Esophagus muscularis mucosa (tissue), 4 donors: ENCODE data around the gene TRIM5. TPM values are rescaled to one million over a fixed set of nuclear protein-coding genes. Genes with fewer than 3 reads are reported as not detected.
A peak's percentile ranks its signal among the peaks of the same experiment; 100 is the strongest.

Experiments
- DNase-seq: peaks from one replicate; pipeline ENCODE4 v3.0.0-alpha.2; 2017; ENCODE audit errors: extremely low spot score
- H3K27ac ChIP-seq, 4 donors: fragments of 200-600 bp; sonication (generic); replicated peaks in 1 of 4; 1 replicate in 3 of 4; 2 replicates in 1 of 4; pipeline ENCODE4 v1.5.1; 2016 to 2019; ENCODE audit warnings: mild to moderate bottlenecking in 1 of 4
- H3K27me3 ChIP-seq, 4 donors: fragments of 200-600 bp; sonication (generic); one replicate each; pipeline versions ENCODE4 v1.5.1 to v1.6.0; 2016 to 2019
- H3K36me3 ChIP-seq, 4 donors: fragments of 200-600 bp; sonication (generic); one replicate each; pipeline ENCODE4 v1.5.1; 2016 to 2019
- H3K4me1 ChIP-seq, 4 donors: fragments of 200-600 bp; sonication (generic); one replicate each; pipeline ENCODE4 v1.5.1; 2016 to 2019
- H3K4me3 ChIP-seq, 4 donors: fragments of 200-600 bp; sonication (generic); 1 replicate in 2 of 4; 2 replicates in 2 of 4; pipeline ENCODE4 v1.5.1; 2016 to 2019; ENCODE audit warnings: mild to moderate bottlenecking in 4 of 4, moderate library complexity in 1 of 4
- H3K9me3 ChIP-seq, 4 donors: fragments of 200-600 bp; sonication (generic); 1 replicate in 3 of 4; 2 replicates in 1 of 4; pipeline ENCODE4 v1.5.1; 2016 to 2019
- EP300 ChIP-seq: sonication (generic); formaldehyde crosslinking; IDR thresholded peaks from one replicate; pipeline ENCODE4 v1.6.1; 2017; ENCODE audit warnings: antibody characterized with exemption
- POLR2A ChIP-seq: fragments of 450-650 bp; IDR thresholded peaks from one replicate; pipeline ENCODE4 v1.6.1; 2017; ENCODE audit warnings: antibody characterized with exemption, moderate library complexity, mild to moderate bottlenecking, low read depth
- POLR2AphosphoS5 ChIP-seq, 2 donors: sonication (generic); formaldehyde crosslinking; IDR thresholded peaks; one replicate each; pipeline ENCODE4 v1.6.1; 2017; ENCODE audit warnings: antibody characterized with exemption in 2 of 2
- WGBS: methylation state at CpG from one replicate; pipeline ENCODE4 v1.1.5; 2018; 5-methylcytosine and 5-hydroxymethylcytosine counted together
- intact Hi-C: fragments of 100-400 bp; cut with DNase I; formaldehyde crosslinking; loops from one replicate; pipeline ENCODE4 v1.15.1; 2023
- total RNA-seq, 4 donors: library from RNA; depleted of rRNA; stranded (reverse); fragments of >200 nt; gene quantifications; one replicate each; pipeline versions ENCODE4 v1.1.0 to v1.2.1, GENCODE V29; 2016
- TF ChIP-seq, protein P1 (sequence below), 3 experiments: fragments of 200-600 bp in 2 of 3; fragments of 450-650 bp in 1 of 3; sonication (generic) in 2 of 3; IDR thresholded peaks; one replicate each; pipeline ENCODE4 v1.5.1; 2017 to 2019; ENCODE audit warnings: antibody characterized with exemption in 3 of 3, mild to moderate bottlenecking in 2 of 3, moderate library complexity in 1 of 3

Gene TRIM5
- total RNA-seq, 4 donors from 2014 or later = 15.9 to 21.5 (median 16.6) TPM

DNA sequence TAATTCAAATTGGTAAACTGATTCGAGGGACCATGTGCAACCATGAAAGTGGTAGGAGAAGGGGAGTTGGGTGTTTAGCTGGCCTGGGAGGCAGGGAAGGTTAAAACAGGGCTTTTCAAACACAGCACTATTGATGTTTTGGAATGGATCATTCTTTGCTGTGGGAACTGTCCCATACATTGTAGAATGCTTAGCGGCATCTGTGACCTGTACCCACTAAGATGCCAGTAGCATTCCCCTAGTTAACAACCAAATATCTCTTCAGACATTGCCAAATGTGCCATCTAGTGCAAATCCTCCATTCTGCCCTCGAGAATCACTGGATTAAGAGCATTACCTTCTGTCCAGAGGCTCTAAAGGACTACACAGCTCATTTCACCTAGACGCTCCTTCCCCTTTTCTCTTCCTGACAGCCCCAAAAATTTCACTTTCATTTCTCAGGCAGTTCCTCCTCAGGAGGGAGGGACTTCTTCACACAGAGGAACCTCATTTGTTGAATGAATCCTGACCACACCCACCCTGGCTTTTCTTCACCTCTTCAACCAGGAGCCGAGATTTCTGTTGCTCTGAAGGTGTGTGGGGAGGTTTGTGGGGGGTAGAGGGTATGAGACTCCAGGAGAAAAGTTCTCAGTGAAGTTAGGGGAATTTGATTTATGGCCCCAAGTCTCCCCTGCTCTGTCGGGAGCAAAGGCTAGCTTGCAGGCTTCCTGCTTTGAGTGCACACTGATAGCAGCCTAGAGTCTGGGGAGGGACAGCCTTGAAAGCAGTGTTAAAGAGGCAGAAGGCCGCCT lies 60.2 kb downstream of the TRIM5 start, which contains the start of gene TRIM34:
TSS of gene TRIM34 (plus strand) at position 513 of the 791 bp plus-strand sequence. CDS start 7,331 bp downstream, outside the sequence.
- 23% methylated on average over 7 of the region's 7 CpGs for WGBS
- intact Hi-C loops = no loop called here
- Histone ChIP-seq H3K27ac (peak within 1 kb of the TSS; percentile 66 to 76 (median 74)), H3K27me3 (no peaks in the 10 kb centered on the region), H3K4me3 (peak within 1 kb of the TSS; percentile 58 to 75 (median 63)), H3K9me3 (no peaks in the 10 kb centered on the region), H3K36me3 (no peaks in the 10 kb centered on the region), H3K4me1 (peaks cover 25 to 34% (median 30%) of the 10 kb centered on the region in 4 donors)
- no peak for TF ChIP-seq EP300
- peak; percentile 39 to 52 for TF ChIP-seq POLR2AphosphoS5 (IDR thresholded peaks at IDR 0.05)
- DNase-seq = no peak

DNA sequence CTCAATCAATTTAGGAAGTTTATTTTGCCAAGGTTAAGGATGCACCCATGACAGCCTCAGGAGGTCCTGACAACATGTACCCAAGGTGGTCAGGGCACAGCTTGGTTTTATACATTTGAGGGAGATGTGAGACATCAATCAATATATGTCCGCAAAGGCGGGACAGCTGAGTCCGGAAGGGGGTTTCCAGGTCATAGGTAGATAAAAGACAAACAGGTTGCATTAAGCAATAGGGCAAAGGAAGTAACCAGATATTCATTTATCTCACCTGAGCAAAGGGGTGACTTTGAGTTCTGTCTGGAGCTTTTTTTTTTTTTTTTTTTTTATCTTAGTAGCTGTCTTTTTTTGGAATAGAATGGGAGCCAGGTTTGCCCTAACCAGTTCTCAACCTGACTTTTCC lies 62.1 kb downstream of the TRIM5 start:
- Histone ChIP-seq H3K27me3 (no peaks in the 10 kb centered on the region), H3K4me1 (peaks cover 25 to 34% (median 30%) of the 10 kb centered on the region in 4 donors), H3K36me3 (no peaks in the 10 kb centered on the region), H3K4me3 (no peak overlapping the region), H3K27ac (no peak overlapping the region), H3K9me3 (no peaks in the 10 kb centered on the region)
- intact Hi-C loops = no loop called here
- no peak for DNase-seq
- TF ChIP-seq EP300 (no peak), POLR2AphosphoS5 (IDR thresholded peaks at IDR 0.05) (no peak), POLR2A (no peak)
- TF ChIP-seq, protein P1, sequence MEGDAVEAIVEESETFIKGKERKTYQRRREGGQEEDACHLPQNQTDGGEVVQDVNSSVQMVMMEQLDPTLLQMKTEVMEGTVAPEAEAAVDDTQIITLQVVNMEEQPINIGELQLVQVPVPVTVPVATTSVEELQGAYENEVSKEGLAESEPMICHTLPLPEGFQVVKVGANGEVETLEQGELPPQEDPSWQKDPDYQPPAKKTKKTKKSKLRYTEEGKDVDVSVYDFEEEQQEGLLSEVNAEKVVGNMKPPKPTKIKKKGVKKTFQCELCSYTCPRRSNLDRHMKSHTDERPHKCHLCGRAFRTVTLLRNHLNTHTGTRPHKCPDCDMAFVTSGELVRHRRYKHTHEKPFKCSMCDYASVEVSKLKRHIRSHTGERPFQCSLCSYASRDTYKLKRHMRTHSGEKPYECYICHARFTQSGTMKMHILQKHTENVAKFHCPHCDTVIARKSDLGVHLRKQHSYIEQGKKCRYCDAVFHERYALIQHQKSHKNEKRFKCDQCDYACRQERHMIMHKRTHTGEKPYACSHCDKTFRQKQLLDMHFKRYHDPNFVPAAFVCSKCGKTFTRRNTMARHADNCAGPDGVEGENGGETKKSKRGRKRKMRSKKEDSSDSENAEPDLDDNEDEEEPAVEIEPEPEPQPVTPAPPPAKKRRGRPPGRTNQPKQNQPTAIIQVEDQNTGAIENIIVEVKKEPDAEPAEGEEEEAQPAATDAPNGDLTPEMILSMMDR (IDR thresholded peaks at IDR 0.05) = no peak
- WGBS = 94% methylated on average over 3 of the region's 3 CpGs

DNA sequence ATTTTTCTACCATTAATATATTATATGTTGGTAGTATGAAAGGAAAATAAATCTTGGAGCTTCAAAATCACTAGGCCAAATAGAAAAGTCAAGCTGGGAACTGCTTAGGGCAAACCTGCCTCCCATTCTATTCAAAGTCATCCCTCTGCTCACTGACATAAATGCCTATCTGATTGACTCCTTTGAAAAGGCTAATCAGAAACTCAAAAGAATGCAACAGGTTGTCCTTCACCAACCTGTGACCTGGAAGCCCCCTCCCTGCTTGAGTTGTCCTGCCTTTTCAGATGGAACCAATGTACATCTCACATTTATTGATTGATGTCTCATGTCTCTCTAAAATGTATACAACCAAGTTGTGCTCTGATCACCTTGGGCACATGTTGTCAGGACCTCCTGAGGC lies 63.3 kb downstream of the TRIM5 start:
- no peaks in the 10 kb centered on the region for H3K27me3 ChIP-seq
- H3K4me1 ChIP-seq = peaks cover 25 to 34% (median 30%) of the 10 kb centered on the region in 4 donors
- H3K4me3 ChIP-seq = no peak overlapping the region
- peak overlapping the region in 2 of 4 donors; percentile 26 to 41 for H3K27ac ChIP-seq
- intact Hi-C loops = no loop called here
- no peak for DNase-seq
- no peaks in the 10 kb centered on the region for H3K9me3 ChIP-seq
- H3K36me3 ChIP-seq = no peaks in the 10 kb centered on the region
- no peak for TF ChIP-seq POLR2A
- TF ChIP-seq, protein P1 (IDR thresholded peaks at IDR 0.05) = no peak
- no peak for TF ChIP-seq POLR2AphosphoS5 (IDR thresholded peaks at IDR 0.05)
- TF ChIP-seq EP300 = no peak

DNA sequence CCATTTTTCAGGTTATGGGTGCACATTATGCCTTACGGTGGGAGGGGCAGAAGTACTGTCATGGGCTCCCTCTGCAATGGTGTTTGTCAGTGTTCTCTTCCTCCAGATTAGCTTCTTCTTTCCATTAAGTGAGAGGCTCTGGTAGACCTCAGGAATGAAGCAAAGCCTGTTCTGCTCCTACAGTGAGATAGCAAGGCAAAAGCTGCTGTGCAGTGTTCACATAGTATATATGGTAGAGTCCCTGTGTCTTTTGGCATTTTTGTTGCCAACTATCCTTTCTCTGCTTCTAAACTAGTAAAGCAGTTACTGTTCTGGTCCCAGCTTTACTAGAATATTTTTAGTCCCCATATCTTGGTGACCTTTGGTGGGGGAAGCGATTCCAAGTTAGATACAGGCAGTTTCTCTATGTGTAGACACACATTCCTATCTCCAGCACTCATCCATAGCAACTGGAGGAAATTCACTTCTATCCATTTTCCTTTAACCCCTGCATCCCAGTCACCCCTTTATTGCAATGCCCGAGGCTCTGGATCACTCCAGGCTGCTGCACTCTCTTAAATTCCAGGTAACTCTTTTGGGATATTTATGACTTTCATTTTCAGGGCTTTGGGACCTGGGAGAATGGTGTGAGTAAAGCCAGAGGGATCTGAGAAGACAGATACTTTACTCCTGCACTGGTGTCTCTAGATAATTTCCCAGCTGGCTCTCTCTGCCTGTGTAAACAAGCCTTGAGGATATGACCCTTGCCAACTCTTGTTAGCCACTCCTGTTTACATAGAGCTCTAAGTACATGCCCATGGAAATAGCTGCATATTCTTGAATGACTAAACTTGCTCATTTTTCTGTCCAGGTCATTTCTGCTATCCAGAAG lies 64.0 kb downstream of the TRIM5 start:
- Histone ChIP-seq H3K4me3 (no peak overlapping the region), H3K27ac (peak overlapping the region in 3 of 4 donors; percentile 26 to 41 (median 40)), H3K27me3 (no peaks in the 10 kb centered on the region), H3K36me3 (no peaks in the 10 kb centered on the region), H3K9me3 (no peaks in the 10 kb centered on the region), H3K4me1 (peaks cover 22 to 32% (median 26%) of the 10 kb centered on the region in 4 donors)
- TF ChIP-seq EP300 (no peak), POLR2A (no peak), POLR2AphosphoS5 (IDR thresholded peaks at IDR 0.05) (no peak)
- TF ChIP-seq, protein P1 (IDR thresholded peaks at IDR 0.05) = no peak
- no peak for DNase-seq
- intact Hi-C loops = no loop called here
- 39% methylated on average over 3 of the region's 3 CpGs for WGBS

DNA sequence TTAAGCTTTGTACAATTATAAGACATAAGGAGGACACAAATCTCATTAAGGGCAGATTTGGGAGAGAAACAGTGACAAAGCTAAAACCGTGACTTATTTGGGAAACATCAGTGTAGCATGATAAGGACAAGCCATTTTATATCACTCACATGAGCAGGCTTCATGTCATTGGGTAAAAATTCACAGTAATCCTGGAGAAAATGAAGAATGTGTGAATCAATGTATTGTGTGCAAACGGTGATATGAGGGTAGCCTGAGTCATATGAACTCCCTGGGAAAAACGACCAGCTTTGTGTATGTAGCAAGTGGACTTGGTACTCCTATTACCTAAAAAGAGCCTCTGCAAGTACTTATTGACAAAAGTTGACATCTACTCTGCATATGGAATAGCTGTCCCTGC lies 66.1 kb downstream of the TRIM5 start:
- intact Hi-C loops = no loop called here
- Histone ChIP-seq H3K9me3 (no peaks in the 10 kb centered on the region), H3K27ac (no peak overlapping the region), H3K27me3 (no peaks in the 10 kb centered on the region), H3K4me3 (no peak overlapping the region), H3K36me3 (no peaks in the 10 kb centered on the region), H3K4me1 (peaks cover 9 to 16% (median 14%) of the 10 kb centered on the region in 4 donors)
- DNase-seq = no peak
- TF ChIP-seq EP300 = no peak
- no peak for TF ChIP-seq POLR2A
- TF ChIP-seq, protein P1 (IDR thresholded peaks at IDR 0.05) = no peak
- no peak for TF ChIP-seq POLR2AphosphoS5 (IDR thresholded peaks at IDR 0.05)
- 75% methylated on average over 3 of the region's 3 CpGs for WGBS
